Measurements from ENCODE around the gene NMT1.
"Not testable (repeated sequence)": the region's sequence is repeated elsewhere in the genome, so short reads cannot be mapped to it uniquely, and the experiment has no call there.

Gene NMT1

DNA sequence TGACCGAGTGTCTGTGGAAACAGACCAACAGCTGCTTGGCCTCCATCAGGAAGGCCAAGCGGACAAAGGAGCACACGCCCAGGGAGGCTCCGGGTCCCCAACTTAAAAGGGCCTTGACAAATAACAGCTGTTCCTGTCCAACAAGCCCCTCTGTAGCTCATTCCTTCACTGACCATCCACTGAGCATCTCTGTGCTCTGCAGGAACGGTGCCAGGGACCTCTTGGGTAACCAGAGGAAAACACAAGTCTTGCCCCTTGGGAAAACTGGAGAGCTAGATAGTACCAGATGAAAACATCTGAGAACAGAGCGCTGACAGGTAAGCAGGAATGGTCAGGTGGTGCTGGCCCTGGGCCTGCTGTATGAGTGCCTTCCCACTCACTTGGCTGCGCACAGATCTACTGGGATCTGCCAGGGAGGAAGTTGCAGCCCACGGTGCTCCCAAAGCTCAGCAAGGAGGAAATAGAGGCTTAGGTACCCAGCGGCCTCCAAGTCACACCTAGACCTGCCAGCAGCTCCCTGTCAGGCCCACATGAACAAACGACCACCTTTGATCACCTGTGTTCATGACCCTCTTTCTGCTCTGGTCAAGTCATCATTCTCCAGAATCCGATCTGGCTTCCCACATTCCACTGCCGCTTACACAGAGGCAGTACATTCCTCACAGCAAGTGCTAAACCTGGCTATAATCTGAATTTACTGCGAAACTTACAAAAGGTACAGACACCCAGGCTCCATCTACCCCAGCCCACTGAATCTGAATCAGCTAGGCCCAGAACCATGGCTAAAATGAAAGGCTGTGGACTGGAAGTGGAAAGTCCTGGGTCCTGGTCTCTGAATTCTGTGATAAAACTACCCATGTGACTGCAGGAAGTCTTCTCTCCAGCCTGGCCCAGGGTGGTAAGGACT is 22.1 kb upstream of the NMT1 start:
- DNase-seq (ENCODE audit: low spot score), result no peak

DNA sequence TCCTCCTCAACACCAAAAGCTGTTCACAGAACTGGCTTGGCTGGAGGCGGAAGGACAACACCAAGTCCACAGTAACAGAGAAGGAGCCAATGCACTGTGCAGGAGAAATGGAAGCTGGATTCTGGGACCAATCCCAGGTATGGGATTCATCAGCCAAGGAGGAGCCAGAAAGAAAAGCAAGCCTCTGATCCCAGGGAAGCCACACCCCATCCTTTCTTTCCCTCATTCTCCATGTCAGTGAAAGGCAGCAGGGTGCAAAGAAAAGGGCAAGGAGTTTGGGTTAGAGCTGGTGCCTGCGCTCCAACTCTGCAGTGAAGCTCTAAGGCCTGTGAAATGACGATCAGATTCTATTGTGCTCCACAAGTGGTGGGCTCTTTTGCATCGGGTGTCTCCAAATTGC is 20.7 kb upstream of the NMT1 start:
- no peak for DNase-seq (ENCODE audit: low spot score)

- no peak for DNase-seq (ENCODE audit: low spot score)
These were observed 18.6 kb upstream of the NMT1 start for GRCh38 chr17:45042346-45043120.

DNA sequence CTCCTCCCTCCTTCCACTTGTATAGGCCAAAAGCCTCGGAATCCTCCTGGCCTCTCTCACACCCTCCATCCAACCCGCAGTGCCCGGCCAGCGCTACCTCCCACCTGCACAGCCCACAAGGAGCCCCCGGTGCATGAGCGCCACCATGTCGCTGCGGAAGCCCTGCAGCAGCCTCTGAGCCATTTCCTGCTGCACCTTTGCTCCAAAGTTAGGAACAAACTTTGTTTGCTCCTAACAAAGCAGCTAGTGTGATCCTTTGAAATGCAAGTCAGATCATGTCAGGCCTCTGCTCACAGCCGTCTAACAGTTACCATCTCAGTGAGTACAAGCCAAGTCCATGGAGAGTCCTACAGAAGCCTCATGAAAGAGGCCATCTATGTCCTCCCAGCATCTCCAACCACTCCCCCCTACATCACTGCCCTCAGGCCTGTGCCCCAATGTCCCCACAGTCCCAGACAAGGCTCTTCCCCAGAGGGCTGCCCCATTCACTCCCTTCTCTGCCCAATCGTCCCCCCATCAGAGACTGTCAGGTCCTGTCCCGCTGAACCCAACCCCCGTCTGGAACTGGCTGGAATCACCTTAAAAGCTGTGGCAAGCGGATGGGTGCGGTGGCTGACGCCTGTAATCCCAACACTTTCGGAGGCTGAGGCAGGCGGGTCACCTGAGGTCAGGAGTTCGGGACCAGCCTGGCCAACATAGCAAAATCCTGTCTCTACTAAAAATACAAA is 17.1 kb upstream of the NMT1 start:
- no peak for DNase-seq (ENCODE audit: low spot score)

- no peak for DNase-seq (ENCODE audit: low spot score)
These were observed 14.5 kb upstream of the NMT1 start for GRCh38 chr17:45046537-45047125.

- DNase-seq (ENCODE audit: low spot score), result no peak
These were observed 12.1 kb upstream of the NMT1 start for GRCh38 chr17:45048795-45049563.

DNA sequence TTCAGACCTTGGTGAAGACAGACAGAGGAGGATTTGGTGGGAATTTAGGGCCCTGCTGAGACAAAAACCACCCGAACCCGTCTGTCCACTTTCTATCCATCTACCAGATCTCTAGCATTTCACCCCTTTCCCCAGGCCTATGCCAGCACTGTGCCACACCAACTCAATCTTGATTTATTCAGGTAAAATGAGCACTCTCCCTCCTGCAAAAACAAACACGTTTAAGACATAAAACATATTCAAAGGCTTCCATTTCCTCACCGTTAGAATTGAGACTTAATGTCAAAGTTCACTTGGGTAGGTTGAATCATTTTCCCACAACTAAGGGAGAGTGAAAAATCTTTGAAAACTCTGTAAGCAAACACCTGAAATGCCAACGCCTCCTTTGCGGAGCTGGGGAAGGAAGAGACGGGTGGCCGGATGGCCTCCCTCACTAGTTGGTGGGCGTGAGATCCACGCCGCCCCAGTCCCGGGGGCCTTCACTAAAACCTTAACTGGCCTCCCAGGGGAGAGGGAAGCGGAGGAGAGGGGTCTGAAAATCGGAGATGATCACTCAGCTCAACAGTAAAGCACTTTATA is 10.5 kb upstream of the NMT1 start:
- DNase-seq (ENCODE audit: low spot score), result peak; percentile 42

- DNase-seq (ENCODE audit: low spot score), result peak; percentile 92
These were observed 9.9 kb upstream of the NMT1 start, which contains the start of gene DCAKD for GRCh38 chr17:45051060-45051719. Gene DCAKD (minus strand): TSS chr17:45051632. CDS start chr17:45034885, 16,747 bp downstream.

GRCh38 chr17:45051720-45052051 is 9.4 kb upstream of the NMT1 start:
- not testable (repeated sequence) for DNase-seq (ENCODE audit: low spot score)

DNA sequence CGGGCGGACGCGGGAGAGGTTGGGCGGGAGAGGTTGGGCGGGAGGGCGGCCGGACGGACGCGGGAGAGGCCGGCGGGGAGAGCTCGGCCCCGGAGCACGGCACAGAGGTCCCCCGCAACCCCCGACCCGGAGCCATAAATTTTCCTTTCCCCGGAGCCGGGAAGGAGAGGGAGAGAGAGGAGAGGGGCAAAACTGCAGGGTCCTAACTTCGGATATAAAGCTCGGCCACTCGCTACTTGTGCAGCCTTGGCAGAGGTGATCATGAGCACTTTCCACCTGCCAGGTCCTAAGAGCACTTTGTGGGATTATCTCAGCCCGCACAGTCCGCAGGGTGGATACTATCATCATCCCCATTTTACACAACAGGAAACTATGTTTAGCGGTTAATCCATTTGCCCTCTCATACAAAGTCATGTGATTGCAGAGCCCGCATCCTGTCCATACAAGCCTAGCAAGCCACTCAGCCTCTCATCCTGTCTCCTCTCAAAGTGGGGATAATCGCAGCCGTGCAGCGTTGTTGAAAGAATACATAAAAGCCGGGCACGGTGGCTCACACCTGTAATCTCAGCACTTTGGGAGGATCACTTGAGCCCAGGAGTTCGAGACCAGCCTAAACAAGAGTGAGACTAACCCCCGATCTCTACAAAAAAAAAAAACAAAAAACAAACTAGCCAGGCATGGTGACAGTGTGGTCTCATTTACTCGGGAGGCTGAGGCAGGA is 8.9 kb upstream of the NMT1 start:
- peak; percentile 46 for DNase-seq (ENCODE audit: low spot score)

GRCh38 chr17:45060382-45060796 is 728 bp upstream of the NMT1 start:
- no peak for DNase-seq (ENCODE audit: low spot score)

GRCh38 chr17:45061606-45062205 is 589 bp downstream of the NMT1 start:
- DNase-seq (ENCODE audit: low spot score), result no peak

GRCh38 chr17:45063198-45063597 is 2.1 kb downstream of the NMT1 start:
- no peak for DNase-seq (ENCODE audit: low spot score)

- DNase-seq (ENCODE audit: low spot score), result no peak
These were observed 6.5 kb downstream of the NMT1 start for GRCh38 chr17:45067637-45068036.

DNA sequence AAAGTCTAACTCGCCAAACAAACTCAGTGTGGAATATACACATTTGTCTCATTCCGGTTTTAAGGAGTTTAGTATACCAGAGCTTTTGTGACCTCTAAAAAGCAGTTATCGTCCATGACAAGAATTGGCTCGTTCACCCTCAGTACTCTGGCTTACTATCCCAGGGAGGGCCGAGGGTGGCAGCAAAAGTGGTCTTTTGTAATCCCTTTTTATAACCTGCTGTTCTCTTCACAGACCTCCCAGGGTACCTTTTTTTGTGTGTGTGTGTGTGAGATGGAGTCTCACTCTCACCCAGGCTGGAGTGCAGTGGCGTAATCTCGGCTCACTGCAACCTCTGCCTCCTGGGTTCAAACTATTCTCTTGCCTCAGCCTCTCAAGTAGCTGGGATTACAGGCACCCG is 8.9 kb downstream of the NMT1 start:
- no peak for DNase-seq (ENCODE audit: low spot score)

- DNase-seq (ENCODE audit: low spot score), result no peak
These were observed 9.7 kb downstream of the NMT1 start for GRCh38 chr17:45070809-45071208.

DNA sequence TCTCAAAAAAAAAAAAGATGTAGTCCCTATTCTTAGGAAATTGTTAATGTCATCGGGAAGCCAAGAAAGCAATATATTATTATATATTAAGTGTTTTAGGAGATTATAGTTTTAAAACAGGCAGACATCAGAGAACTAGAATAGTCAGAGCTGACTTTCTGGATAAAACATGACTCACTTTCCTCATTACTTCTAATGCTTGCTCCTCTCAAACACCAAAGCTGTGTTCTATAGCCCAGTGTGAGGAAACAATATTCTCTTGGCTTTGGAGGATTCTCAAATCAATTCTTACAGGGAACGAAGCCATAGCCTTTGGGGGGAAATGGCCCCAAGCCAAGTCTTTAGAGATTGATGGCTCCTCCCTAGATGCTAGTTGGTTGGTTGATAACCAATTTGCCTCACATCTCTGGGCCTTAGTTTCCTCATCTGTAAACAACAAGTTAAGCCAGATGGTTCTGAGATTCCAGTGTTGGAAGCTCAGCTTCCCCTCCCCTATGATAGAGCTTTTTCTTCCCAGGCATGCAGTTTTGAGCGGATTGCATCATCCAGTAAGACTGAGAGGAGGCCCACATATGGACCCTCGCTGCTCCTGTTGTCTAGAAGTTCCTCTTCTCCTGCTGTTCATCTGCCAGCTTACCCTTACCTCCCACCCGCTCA is 12.4 kb downstream of the NMT1 start:
- DNase-seq (ENCODE audit: low spot score), result no peak

DNA sequence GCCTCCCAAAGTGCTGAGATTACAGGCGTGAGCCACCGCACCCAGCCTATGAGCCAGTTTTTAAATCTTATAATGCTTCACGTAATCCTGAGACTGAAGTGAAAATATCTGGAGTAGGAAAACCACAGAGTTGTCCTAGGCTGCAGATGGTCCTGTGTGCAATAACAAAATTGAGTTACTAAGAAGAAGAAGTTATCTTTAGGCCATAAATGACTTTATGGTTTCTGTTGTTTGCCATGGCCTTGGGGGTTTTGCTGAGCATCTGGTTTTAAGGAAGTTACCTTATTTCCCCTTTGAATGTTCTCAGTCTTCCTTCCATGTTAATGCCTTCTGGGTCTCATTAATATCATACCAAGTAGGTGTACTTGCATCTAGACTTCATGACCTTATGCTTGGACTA is 16.5 kb downstream of the NMT1 start:
- no peak for DNase-seq (ENCODE audit: low spot score)
